ENCODE measurements around the gene NDUFS3.

Gene NDUFS3

GRCh38 chr11:47589977-47590861, 11.3 kb downstream of the NDUFS3 start:
- FAIRE-seq (no peak), DNase-seq (ENCODE audit: insufficient read length, low spot score) (no peak)
- TF ChIP-seq POLR2A (IDR thresholded peaks at IDR 0.05; ENCODE audit: low read depth, low read length): no peak

- DNase-seq (ENCODE audit: insufficient read length, low spot score): no peak
These were observed 12.9 kb downstream of the NDUFS3 start for GRCh38 chr11:47591764-47592163.

GRCh38 chr11:47592251-47592650, 13.4 kb downstream of the NDUFS3 start:
- no peak for DNase-seq (ENCODE audit: insufficient read length, low spot score)
- FAIRE-seq: no peak
- no peak for TF ChIP-seq POLR2A (IDR thresholded peaks at IDR 0.05; ENCODE audit: low read depth, low read length)

More at GRCh38 chr11:47591764-47592163, 12.9 kb downstream of the NDUFS3 start:
- FAIRE-seq: no peak
- TF ChIP-seq POLR2A (IDR thresholded peaks at IDR 0.05; ENCODE audit: low read depth, low read length): no peak

- TF ChIP-seq POLR2A (IDR thresholded peaks at IDR 0.05; ENCODE audit: low read depth, low read length): no peak
- no peak for FAIRE-seq
- DNase-seq (ENCODE audit: insufficient read length, low spot score): no peak
These were observed 14.1 kb downstream of the NDUFS3 start for GRCh38 chr11:47592970-47593369.

- no peak for DNase-seq (ENCODE audit: insufficient read length, low spot score)
- no peak for FAIRE-seq
- TF ChIP-seq POLR2A (IDR thresholded peaks at IDR 0.05; ENCODE audit: low read depth, low read length): no peak
These were observed 14.6 kb downstream of the NDUFS3 start for GRCh38 chr11:47593492-47593933.

GRCh38 chr11:47593934-47594855, 15.3 kb downstream of the NDUFS3 start, which contains the start of gene C1QTNF4:
C1QTNF4 (minus strand) TSS chr11:47594411; CDS start chr11:47590810, 3,601 bp downstream.
- TF ChIP-seq POLR2A (IDR thresholded peaks at IDR 0.05; ENCODE audit: low read depth, low read length): no peak
- FAIRE-seq: no peak
- no peak for DNase-seq (ENCODE audit: insufficient read length, low spot score)

GRCh38 chr11:47595029-47595428, 16.2 kb downstream of the NDUFS3 start:
- FAIRE-seq (no peak), DNase-seq (ENCODE audit: insufficient read length, low spot score) (no peak)
- no peak for TF ChIP-seq POLR2A (IDR thresholded peaks at IDR 0.05; ENCODE audit: low read depth, low read length)

GRCh38 chr11:47595967-47596366, 17.1 kb downstream of the NDUFS3 start:
- no peak for DNase-seq (ENCODE audit: insufficient read length, low spot score)
- no peak for FAIRE-seq
- no peak for TF ChIP-seq POLR2A (IDR thresholded peaks at IDR 0.05; ENCODE audit: low read depth, low read length)

GRCh38 chr11:47599902-47600301, 21.0 kb downstream of the NDUFS3 start:
- no peak for FAIRE-seq
- no peak for TF ChIP-seq POLR2A (IDR thresholded peaks at IDR 0.05; ENCODE audit: low read depth, low read length)
- DNase-seq (ENCODE audit: insufficient read length, low spot score): no peak

GRCh38 chr11:47603295-47603694, 24.4 kb downstream of the NDUFS3 start:
- TF ChIP-seq POLR2A (IDR thresholded peaks at IDR 0.05; ENCODE audit: low read depth, low read length): no peak
- DNase-seq (ENCODE audit: insufficient read length, low spot score): no peak
- no peak for FAIRE-seq

- FAIRE-seq (no peak), DNase-seq (ENCODE audit: insufficient read length, low spot score) (no peak)
- no peak for TF ChIP-seq POLR2A (IDR thresholded peaks at IDR 0.05; ENCODE audit: low read depth, low read length)
These were observed 27.0 kb downstream of the NDUFS3 start for GRCh38 chr11:47605921-47606320.

- no peak for TF ChIP-seq POLR2A (IDR thresholded peaks at IDR 0.05; ENCODE audit: low read depth, low read length)
- no peak for FAIRE-seq
- no peak for DNase-seq (ENCODE audit: insufficient read length, low spot score)
These were observed 27.9 kb downstream of the NDUFS3 start for GRCh38 chr11:47606731-47607130.

- DNase-seq (ENCODE audit: insufficient read length, low spot score) (no peak), FAIRE-seq (no peak)
- no peak for TF ChIP-seq POLR2A (IDR thresholded peaks at IDR 0.05; ENCODE audit: low read depth, low read length)
These were observed 28.5 kb downstream of the NDUFS3 start for GRCh38 chr11:47607380-47607779.

- no peak for FAIRE-seq
- no peak for DNase-seq (ENCODE audit: insufficient read length, low spot score)
- no peak for TF ChIP-seq POLR2A (IDR thresholded peaks at IDR 0.05; ENCODE audit: low read depth, low read length)
These were observed 30.8 kb downstream of the NDUFS3 start for GRCh38 chr11:47609675-47610074.
